ENCODE results near the gene CAPN9. TPM values are rescaled to one million over a fixed set of nuclear protein-coding genes. Genes with fewer than 3 reads are reported as not detected.

Gene CAPN9
- total RNA-seq, 4 donors from 2014 or later, result 13.1 TPM; not detected in 3

DNA sequence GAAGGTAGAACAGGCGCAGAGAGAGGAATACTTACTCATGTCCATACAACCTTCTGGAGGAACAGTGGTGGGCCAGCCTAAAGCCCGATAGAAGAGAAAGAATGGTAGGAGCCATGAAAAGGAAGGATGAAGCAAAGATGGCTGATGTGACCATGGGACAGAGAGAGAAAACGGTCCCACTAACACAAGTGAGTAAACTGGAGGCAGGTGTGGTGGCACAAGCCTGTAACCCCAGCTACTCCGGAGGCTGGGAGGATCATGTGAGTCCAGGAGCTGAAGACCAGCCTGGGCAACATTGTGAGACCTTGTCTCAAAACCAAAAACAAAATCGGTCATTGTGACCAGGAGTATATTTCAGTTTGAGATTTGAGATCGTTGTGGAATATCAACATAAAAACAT, 71.7 kb downstream of the CAPN9 start:
- H3K4me1 ChIP-seq, result peaks cover 0 to 27% (median under 1%) of the 10 kb centered on the region in 4 donors
- no peak overlapping the region for H3K4me3 ChIP-seq
- H3K36me3 ChIP-seq, result no peaks in the 10 kb centered on the region
- TF ChIP-seq POLR2A (IDR thresholded peaks at IDR 0.05) (no peak), EP300 (IDR thresholded peaks at IDR 0.05) (no peak)
- TF ChIP-seq, protein P1, sequence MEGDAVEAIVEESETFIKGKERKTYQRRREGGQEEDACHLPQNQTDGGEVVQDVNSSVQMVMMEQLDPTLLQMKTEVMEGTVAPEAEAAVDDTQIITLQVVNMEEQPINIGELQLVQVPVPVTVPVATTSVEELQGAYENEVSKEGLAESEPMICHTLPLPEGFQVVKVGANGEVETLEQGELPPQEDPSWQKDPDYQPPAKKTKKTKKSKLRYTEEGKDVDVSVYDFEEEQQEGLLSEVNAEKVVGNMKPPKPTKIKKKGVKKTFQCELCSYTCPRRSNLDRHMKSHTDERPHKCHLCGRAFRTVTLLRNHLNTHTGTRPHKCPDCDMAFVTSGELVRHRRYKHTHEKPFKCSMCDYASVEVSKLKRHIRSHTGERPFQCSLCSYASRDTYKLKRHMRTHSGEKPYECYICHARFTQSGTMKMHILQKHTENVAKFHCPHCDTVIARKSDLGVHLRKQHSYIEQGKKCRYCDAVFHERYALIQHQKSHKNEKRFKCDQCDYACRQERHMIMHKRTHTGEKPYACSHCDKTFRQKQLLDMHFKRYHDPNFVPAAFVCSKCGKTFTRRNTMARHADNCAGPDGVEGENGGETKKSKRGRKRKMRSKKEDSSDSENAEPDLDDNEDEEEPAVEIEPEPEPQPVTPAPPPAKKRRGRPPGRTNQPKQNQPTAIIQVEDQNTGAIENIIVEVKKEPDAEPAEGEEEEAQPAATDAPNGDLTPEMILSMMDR (IDR thresholded peaks at IDR 0.05), result no peak
- no peak for DNase-seq (ENCODE audit: low spot score in 2 of 2)
- WGBS, 2 donors, result 92 to 94% methylated on average over 6 of the region's 6 CpGs
- no peaks in the 10 kb centered on the region for H3K27me3 ChIP-seq
- H3K9me3 ChIP-seq, result no peaks in the 10 kb centered on the region
- no peak overlapping the region for H3K27ac ChIP-seq

DNA sequence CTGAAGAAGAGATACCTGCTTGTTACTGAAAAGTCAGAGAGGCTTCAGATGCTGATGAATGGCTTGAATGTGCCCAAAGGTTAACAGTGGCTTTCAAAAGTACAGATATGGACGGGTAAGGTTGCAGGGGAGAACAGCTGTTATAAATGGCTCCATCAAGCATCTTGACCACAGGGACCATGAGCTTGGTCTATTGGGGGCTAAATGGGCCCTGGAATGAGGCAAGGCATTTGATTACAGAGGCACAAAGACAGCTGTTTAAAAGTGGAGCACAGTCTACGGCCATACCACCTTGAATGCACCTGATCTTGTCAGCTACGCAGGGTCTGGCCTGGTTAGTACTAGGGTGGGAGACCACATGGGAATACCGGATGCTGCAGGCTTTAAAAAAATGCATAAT, 72.8 kb downstream of the CAPN9 start:
- no peak overlapping the region for H3K27ac ChIP-seq
- H3K9me3 ChIP-seq, result no peaks in the 10 kb centered on the region
- WGBS, 2 donors, result 90 to 95% methylated on average over 4 of the region's 4 CpGs
- DNase-seq (ENCODE audit: low spot score in 2 of 2), result no peak
- H3K4me1 ChIP-seq, result peaks cover 0 to 38% (median 6%) of the 10 kb centered on the region in 4 donors
- no peak for TF ChIP-seq EP300 (IDR thresholded peaks at IDR 0.05)
- no peak for TF ChIP-seq POLR2A (IDR thresholded peaks at IDR 0.05)
- TF ChIP-seq, protein P1 (IDR thresholded peaks at IDR 0.05), result no peak
- H3K4me3 ChIP-seq, result no peak overlapping the region
- no peaks in the 10 kb centered on the region for H3K36me3 ChIP-seq
- H3K27me3 ChIP-seq, result no peaks in the 10 kb centered on the region

DNA sequence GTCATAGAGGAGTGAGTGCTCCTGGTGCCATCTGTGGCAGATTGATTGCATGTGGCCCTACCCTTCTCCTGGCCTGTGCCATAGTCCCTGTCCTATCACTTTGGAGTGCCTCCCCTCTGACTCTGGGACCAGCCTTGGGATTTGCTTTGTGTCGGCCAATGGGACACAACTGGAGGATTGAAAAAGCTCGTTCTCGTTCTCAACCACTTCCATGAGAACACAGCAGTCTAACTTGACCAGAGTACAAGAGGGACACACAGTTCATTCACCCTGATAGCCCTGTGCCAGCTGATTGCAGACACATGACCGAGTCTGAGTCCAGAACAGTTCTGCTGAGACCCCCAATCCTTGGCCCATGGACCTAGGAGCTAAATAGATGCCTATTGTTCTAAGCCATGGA, 73.4 kb downstream of the CAPN9 start:
- H3K27ac ChIP-seq, result peak overlapping the region in 1 of 4 donors; percentile 86
- DNase-seq (ENCODE audit: low spot score in 2 of 2), result no peak
- H3K4me3 ChIP-seq, result no peak overlapping the region
- no peaks in the 10 kb centered on the region for H3K9me3 ChIP-seq
- WGBS, 2 donors, result 49 to 50% methylated on average over 4 of the region's 4 CpGs
- TF ChIP-seq EP300 (IDR thresholded peaks at IDR 0.05) (no peak), POLR2A (IDR thresholded peaks at IDR 0.05) (no peak)
- TF ChIP-seq, protein P1 (IDR thresholded peaks at IDR 0.05), result no peak
- no peaks in the 10 kb centered on the region for H3K27me3 ChIP-seq
- H3K36me3 ChIP-seq, result no peaks in the 10 kb centered on the region
- H3K4me1 ChIP-seq, result peaks cover 0 to 44% (median 10%) of the 10 kb centered on the region in 4 donors

DNA sequence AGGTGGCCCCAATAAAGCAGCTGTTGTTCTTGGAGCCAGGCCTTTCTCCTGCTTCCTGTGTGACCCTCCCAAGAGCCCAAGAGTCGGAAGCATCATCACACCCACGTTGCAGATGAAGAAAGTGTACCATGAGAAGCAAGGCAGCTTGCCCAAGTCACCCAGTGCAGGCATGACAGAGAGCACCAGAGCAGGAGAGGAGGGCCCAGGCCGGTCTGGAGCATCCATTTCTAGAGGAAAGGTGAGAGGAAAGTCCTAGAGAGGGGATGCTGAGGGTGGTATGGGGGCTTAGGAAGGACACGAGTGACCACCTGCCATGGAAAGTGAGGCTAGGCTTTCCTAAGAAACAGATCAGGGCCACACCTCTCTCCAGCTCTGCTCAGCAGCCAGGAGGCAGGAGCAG, 74.2 kb downstream of the CAPN9 start:
- no peaks in the 10 kb centered on the region for H3K36me3 ChIP-seq
- DNase-seq (ENCODE audit: low spot score in 2 of 2), result no peak
- TF ChIP-seq POLR2A (IDR thresholded peaks at IDR 0.05) (no peak), EP300 (IDR thresholded peaks at IDR 0.05) (no peak)
- TF ChIP-seq, protein P1 (IDR thresholded peaks at IDR 0.05), result no peak
- no peak overlapping the region for H3K4me3 ChIP-seq
- H3K27me3 ChIP-seq, result no peaks in the 10 kb centered on the region
- peak overlapping the region in 1 of 4 donors; percentile 86 for H3K27ac ChIP-seq
- 52 to 64% methylated on average over 4 of the region's 4 CpGs for WGBS, 2 donors
- H3K4me1 ChIP-seq, result peaks cover 0 to 51% (median 18%) of the 10 kb centered on the region in 4 donors
- no peaks in the 10 kb centered on the region for H3K9me3 ChIP-seq

DNA sequence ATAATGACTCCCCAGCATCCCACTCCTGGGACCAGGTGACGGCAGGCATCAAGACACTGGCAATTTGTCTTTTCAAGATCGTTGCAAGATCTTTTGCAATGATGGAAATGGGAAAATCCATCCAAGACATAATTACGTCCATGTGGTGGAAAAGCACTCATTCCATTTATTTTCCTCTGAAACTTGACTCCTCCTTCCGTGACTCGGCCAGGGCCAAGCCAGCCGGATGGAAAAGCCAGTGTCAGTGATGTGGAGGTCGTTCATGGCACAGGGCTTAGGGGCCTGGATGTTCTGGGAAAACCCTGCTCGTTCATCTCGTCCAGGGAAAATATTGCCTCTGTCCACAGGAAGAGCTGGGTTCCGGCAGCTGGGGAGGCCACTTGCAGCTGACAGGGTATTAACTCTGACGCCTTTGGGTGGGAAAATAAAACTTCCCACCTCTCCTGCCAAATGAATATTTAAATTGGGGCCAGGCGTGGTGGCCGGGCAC, 74.9 kb downstream of the CAPN9 start:
- 52 to 69% methylated on average over 13 of the region's 13 CpGs for WGBS, 2 donors
- TF ChIP-seq, protein P1 (IDR thresholded peaks at IDR 0.05), result no peak
- TF ChIP-seq EP300 (IDR thresholded peaks at IDR 0.05), result peak in 1 of 2 donors; percentile 66
- Histone ChIP-seq H3K36me3 (no peaks in the 10 kb centered on the region), H3K27ac (peak overlapping the region in 2 of 4 donors; percentile 83 to 86), H3K9me3 (no peaks in the 10 kb centered on the region), H3K4me3 (no peak overlapping the region), H3K4me1 (peaks cover 0 to 59% (median 25%) of the 10 kb centered on the region in 4 donors), H3K27me3 (no peaks in the 10 kb centered on the region)
- DNase-seq (ENCODE audit: low spot score in 2 of 2), result peak; percentile 50 to 65

Measured in tibial nerve (tissue), 4 donors.